SU-DHL-6 (cell line): ENCODE measurements around the gene MEDAG.

Experiments
- H2AFZ ChIP-seq: fragments of 200-600 bp; sonication (generic); 2 replicates; pipeline ENCODE4 v1.6.1; 2014; ENCODE audit warnings: low read depth, mild to moderate bottlenecking, moderate library complexity, mixed read lengths, antibody characterized with exemption, low read length; ENCODE audit not compliant: severe bottlenecking
- H3F3A ChIP-seq: fragments of 200-600 bp; shearing (Covaris generic); 2 replicates; pipeline ENCODE4 v1.6.0; 2016; ENCODE audit warnings: antibody characterized with exemption, mild to moderate bottlenecking; ENCODE audit not compliant: insufficient read depth
- H3K27ac ChIP-seq: fragments of 200-600 bp; sonication (generic); 2 replicates; pipeline ENCODE4 v1.5.1; 2016; ENCODE audit warnings: low read depth, mild to moderate bottlenecking, low read length, moderate library complexity, mixed read lengths
- H3K27me3 ChIP-seq: fragments of 200-600 bp; sonication (generic), shearing (Covaris generic); 2 replicates; pipeline ENCODE4 v1.6.0; 2014; ENCODE audit warnings: mild to moderate bottlenecking, low read length
- H3K36me3 ChIP-seq: fragments of 200-600 bp; sonication (generic); 2 replicates; pipeline ENCODE4 v1.6.1; 2014; ENCODE audit warnings: mild to moderate bottlenecking, low read length, mixed read lengths
- H3K4me2 ChIP-seq: fragments of 300-600, 200-600 bp; shearing (Covaris generic), sonication (generic); 2 replicates; pipeline ENCODE4 v1.6.0; 2014; ENCODE audit warnings: low read length, low read depth, mild to moderate bottlenecking; ENCODE audit not compliant: poor library complexity, severe bottlenecking
- H3K4me3 ChIP-seq: fragments of 200-600 bp; sonication (generic); 2 replicates; pipeline ENCODE4 v1.5.1; 2014; ENCODE audit warnings: antibody characterized with exemption, low read length, mild to moderate bottlenecking, mixed read lengths; ENCODE audit not compliant: insufficient read depth, poor library complexity, severe bottlenecking
- H3K79me2 ChIP-seq: fragments of 200-600 bp; sonication (generic); 2 replicates; pipeline ENCODE4 v1.6.1; 2014; ENCODE audit warnings: mild to moderate bottlenecking, low read length, moderate library complexity; ENCODE audit not compliant: insufficient read depth
- H3K9ac ChIP-seq: fragments of 200-600 bp; sonication (generic); 2 replicates; pipeline ENCODE4 v1.7.0; 2014; ENCODE audit warnings: mild to moderate bottlenecking, low read length
- H3K9me2 ChIP-seq: fragments of 200-600 bp; sonication (generic); replicated peaks from 2 replicates; pipeline ENCODE4 v1.6.1; 2014; ENCODE audit warnings: low read length; ENCODE audit not compliant: insufficient read depth
- H3K9me3 ChIP-seq: fragments of 200-600 bp; sonication (generic); 2 replicates; pipeline ENCODE4 v1.6.1; 2014; ENCODE audit warnings: low read length, mixed read lengths; ENCODE audit not compliant: insufficient read depth
- H4K20me1 ChIP-seq: fragments of 200-600 bp; sonication (generic); 2 replicates; pipeline ENCODE4 v1.6.1; 2014; ENCODE audit warnings: low read depth, mild to moderate bottlenecking, antibody characterized with exemption, low read length, moderate library complexity, mixed read lengths
- CTCF ChIP-seq: fragments of 200-600 bp; sonication (generic); IDR thresholded peaks from one replicate; pipeline ENCODE4 v1.5.1; 2017; ENCODE audit warnings: antibody characterized with exemption, mild to moderate bottlenecking, low read length, moderate library complexity; ENCODE audit not compliant: insufficient read depth, poor library complexity, severe bottlenecking
- EZH2phosphoT487 ChIP-seq: fragments of 200-600 bp; sonication (generic), shearing (Covaris generic); conservative IDR thresholded peaks from 2 replicates; pipeline ENCODE4 v1.6.1; 2018; ENCODE audit warnings: mild to moderate bottlenecking, antibody characterized with exemption, low read length, moderate library complexity, mixed read lengths

MEDAG gene

GRCh38 chr13:30974350-30974749 lies 68.3 kb downstream of the MEDAG start:
- Histone ChIP-seq H3K4me2 (no peak overlapping the region), H3K36me3 (no peaks in the 10 kb centered on the region), H3K9me2 (no peaks in the 10 kb centered on the region), H4K20me1 (no peaks in the 10 kb centered on the region), H3K27ac (no peak overlapping the region), H3K9me3 (no peaks in the 10 kb centered on the region), H3F3A (no peaks in the 10 kb centered on the region), H3K4me3 (no peak overlapping the region), H3K27me3 (no peaks in the 10 kb centered on the region), H3K79me2 (no peaks in the 10 kb centered on the region), H2AFZ (no peak overlapping the region), H3K9ac (no peak overlapping the region)
- TF ChIP-seq CTCF (no peak), EZH2phosphoT487 (no peak)
